ENCODE results near the gene MTMR3. TPM values are rescaled to one million over a fixed set of nuclear protein-coding genes. Genes with fewer than 3 reads are reported as not detected.

Gene MTMR3
- total RNA-seq, 1 donor from 2014 or later = 51.7 TPM

DNA sequence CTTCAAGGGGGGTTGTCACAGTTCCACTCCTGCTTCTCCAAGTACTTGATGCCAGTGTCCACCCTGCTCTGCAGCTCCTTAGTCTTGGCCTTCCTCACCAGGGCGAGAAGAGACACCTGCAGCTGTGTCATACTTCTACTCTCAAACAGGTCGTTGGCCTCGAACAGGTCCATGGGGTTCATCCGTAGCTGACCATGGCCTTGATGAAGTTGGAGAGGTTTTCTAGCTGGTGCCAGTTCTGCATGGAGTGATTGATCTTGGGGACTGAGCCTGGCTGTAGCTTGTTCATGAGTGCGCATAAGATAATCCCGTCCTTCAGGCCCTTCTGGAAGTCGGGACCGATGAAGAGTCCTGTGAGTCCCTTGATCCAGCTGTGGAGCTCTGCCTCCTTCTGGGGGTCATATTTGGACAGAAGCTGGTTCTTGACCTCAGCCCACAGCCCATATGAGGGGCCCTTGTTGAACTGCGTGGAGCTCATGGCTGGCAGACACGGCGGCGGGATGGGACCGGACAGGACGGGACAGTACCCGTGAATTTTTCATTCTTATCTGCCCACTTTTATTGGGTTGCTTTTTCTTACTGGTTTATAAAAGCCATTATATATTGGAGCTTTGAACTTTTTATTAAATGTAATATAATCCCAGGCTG, 163.9 kb downstream of the MTMR3 start:
- no peak for DNase-seq
- Mint-ChIP-seq H3K27me3 (ENCODE audit: unreplicated experiment) (peaks cover 1% of the 10 kb centered on the region), H3K36me3 (ENCODE audit: unreplicated experiment) (no peaks in the 10 kb centered on the region), H3K9me3 (ENCODE audit: unreplicated experiment) (no peaks in the 10 kb centered on the region), H3K4me1 (ENCODE audit: low read depth, unreplicated experiment) (no peaks in the 10 kb centered on the region), H3K27ac (ENCODE audit: unreplicated experiment) (no peak overlapping the region), H3K4me3 (ENCODE audit: unreplicated experiment) (no peak overlapping the region)
- no peak for TF ChIP-seq CTCF (IDR thresholded peaks at IDR 0.05; ENCODE audit: partially characterized antibody, unreplicated experiment)

GRCh38 chr22:30047364-30047738, 164.4 kb downstream of the MTMR3 start:
- Mint-ChIP-seq H3K36me3 (ENCODE audit: unreplicated experiment) (no peaks in the 10 kb centered on the region), H3K9me3 (ENCODE audit: unreplicated experiment) (no peaks in the 10 kb centered on the region), H3K4me3 (ENCODE audit: unreplicated experiment) (no peak overlapping the region), H3K4me1 (ENCODE audit: low read depth, unreplicated experiment) (no peaks in the 10 kb centered on the region), H3K27me3 (ENCODE audit: unreplicated experiment) (peaks cover 1% of the 10 kb centered on the region), H3K27ac (ENCODE audit: unreplicated experiment) (no peak overlapping the region)
- no peak for TF ChIP-seq CTCF (IDR thresholded peaks at IDR 0.05; ENCODE audit: partially characterized antibody, unreplicated experiment)
- no peak for DNase-seq

DNA sequence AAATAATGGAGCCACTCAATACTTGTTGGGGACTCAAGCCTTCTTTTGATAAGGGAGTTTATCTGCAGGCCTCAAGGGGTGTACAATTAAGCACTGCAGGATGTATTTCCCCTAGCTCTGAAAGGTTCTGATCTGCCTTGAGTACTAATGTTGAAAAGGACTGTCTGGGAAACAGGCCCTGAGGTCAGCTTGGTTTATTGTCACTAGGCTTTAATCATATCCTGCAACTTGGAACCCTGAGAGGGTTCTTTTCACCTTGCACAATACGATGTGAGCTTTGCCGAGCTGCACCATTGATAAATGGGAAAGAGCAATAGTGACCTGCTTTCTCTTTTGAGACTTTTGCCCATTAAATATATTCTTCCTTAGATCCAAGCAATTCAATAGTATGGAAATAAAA, 165.7 kb downstream of the MTMR3 start:
- no peak overlapping the region for H3K4me3 Mint-ChIP-seq (ENCODE audit: unreplicated experiment)
- no peaks in the 10 kb centered on the region for H3K9me3 Mint-ChIP-seq (ENCODE audit: unreplicated experiment)
- H3K36me3 Mint-ChIP-seq (ENCODE audit: unreplicated experiment) = no peaks in the 10 kb centered on the region
- no peaks in the 10 kb centered on the region for H3K4me1 Mint-ChIP-seq (ENCODE audit: low read depth, unreplicated experiment)
- H3K27ac Mint-ChIP-seq (ENCODE audit: unreplicated experiment) = no peak overlapping the region
- no peak for TF ChIP-seq CTCF (IDR thresholded peaks at IDR 0.05; ENCODE audit: partially characterized antibody, unreplicated experiment)
- no peaks in the 10 kb centered on the region for H3K27me3 Mint-ChIP-seq (ENCODE audit: unreplicated experiment)
- no peak for DNase-seq

- DNase-seq = no peak
- H3K27ac Mint-ChIP-seq (ENCODE audit: unreplicated experiment) = no peak overlapping the region
- peaks cover 5% of the 10 kb centered on the region for H3K9me3 Mint-ChIP-seq (ENCODE audit: unreplicated experiment)
- TF ChIP-seq CTCF (IDR thresholded peaks at IDR 0.05; ENCODE audit: partially characterized antibody, unreplicated experiment) = no peak
- no peaks in the 10 kb centered on the region for H3K27me3 Mint-ChIP-seq (ENCODE audit: unreplicated experiment)
- H3K4me1 Mint-ChIP-seq (ENCODE audit: low read depth, unreplicated experiment) = no peaks in the 10 kb centered on the region
- peaks cover 17% of the 10 kb centered on the region for H3K36me3 Mint-ChIP-seq (ENCODE audit: unreplicated experiment)
- H3K4me3 Mint-ChIP-seq (ENCODE audit: unreplicated experiment) = no peak overlapping the region
Measured at GRCh38 chr22:30054067-30054763, 171.2 kb downstream of the MTMR3 start.

DNA sequence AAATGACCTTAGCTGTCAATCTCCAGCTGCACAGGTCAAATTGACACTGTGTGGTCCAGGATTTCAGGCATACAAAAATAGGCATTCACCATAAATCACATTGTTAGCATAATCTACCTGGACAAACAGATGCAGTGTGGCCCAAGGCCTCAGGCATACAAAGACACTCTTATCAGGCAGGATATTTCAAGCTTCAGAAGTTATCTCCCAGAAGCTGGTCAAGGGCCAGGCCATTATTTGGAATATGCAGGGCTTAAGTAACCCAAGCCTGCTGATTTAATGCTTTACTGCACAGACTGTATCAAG, 171.7 kb downstream of the MTMR3 start:
- no peak for DNase-seq
- Mint-ChIP-seq H3K27ac (ENCODE audit: unreplicated experiment) (no peak overlapping the region), H3K4me1 (ENCODE audit: low read depth, unreplicated experiment) (no peaks in the 10 kb centered on the region), H3K36me3 (ENCODE audit: unreplicated experiment) (peaks cover 21% of the 10 kb centered on the region), H3K9me3 (ENCODE audit: unreplicated experiment) (peaks cover 8% of the 10 kb centered on the region), H3K27me3 (ENCODE audit: unreplicated experiment) (no peaks in the 10 kb centered on the region), H3K4me3 (ENCODE audit: unreplicated experiment) (no peak overlapping the region)
- TF ChIP-seq CTCF (IDR thresholded peaks at IDR 0.05; ENCODE audit: partially characterized antibody, unreplicated experiment) = no peak
